Measurements from ENCODE around the gene LDLR.
"Not testable (repeated sequence)": the region's sequence is repeated elsewhere in the genome, so short reads cannot be mapped to it uniquely, and the experiment has no call there.

LDLR gene

DNA sequence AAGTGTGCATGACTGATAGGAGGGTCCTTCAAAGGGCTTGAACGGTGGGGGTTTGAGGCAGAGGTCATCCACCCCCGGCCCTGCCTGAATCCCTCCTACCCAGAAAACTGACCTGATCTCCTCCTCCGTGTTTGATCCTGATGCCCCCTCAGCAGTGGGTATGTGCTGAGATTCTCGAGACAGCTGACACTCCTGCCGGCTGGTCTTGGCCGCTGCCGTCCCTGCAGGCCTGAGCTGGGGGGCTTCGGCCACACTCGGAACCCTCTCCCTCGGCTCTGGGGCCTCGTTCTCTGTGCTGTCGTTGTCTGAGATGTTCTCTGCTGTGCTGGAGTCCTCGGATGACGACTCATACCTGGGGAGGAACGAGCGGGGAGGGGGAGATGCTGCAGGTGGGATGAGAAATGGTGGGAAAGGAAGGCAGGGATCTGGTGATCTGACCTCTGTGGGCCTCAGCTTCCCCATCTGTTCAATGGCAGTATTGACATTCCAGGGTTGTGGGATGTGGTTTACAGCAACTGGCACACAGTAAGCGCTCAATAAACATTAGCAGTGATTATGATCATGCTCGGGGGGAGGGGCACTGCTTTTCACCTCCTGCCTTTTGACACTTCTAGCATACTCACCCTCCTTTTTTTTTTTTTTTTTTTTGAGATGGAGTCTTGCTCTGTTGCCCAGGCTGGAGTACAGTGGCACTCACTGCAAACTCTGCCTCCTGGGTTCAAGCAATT lies 87.4 kb downstream of the LDLR start:
- no peak for DNase-seq

DNA sequence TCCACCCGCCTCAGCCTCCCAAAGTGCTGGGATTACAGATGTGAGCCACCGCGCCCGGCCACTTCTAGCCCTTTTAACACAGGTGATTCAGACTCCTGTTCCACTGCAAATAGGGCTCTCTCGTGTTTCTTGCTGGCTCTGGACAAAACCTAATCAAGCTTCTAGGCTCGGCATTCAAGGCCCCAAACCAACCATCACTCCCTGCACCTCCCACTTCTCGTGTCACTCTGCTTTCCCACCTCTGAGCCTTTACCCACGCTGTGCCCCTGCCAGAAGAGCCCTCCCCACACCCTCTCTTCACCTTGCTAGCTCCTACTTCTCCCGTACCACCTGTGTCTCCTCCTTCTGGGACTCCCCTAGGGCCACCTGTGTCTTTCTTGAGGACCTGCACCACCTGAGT lies 88.3 kb downstream of the LDLR start:
- no peak for DNase-seq

DNA sequence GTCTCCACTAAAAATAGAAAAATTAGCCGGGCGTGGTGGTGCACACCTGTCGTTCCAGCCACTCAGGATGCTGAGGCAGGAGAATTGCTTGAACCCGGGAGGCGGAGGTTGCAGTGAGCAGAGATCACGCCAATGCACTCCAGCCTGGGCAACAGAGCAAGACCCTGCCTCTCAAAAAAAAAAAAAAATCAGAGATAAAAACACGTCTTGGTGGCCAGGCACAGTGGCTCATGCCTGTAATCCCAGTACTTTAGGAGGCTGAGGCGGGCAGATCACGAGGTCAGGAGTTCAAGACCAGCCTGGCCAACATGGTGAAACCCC lies 89.8 kb downstream of the LDLR start:
- DNase-seq, result not testable (repeated sequence)

DNA sequence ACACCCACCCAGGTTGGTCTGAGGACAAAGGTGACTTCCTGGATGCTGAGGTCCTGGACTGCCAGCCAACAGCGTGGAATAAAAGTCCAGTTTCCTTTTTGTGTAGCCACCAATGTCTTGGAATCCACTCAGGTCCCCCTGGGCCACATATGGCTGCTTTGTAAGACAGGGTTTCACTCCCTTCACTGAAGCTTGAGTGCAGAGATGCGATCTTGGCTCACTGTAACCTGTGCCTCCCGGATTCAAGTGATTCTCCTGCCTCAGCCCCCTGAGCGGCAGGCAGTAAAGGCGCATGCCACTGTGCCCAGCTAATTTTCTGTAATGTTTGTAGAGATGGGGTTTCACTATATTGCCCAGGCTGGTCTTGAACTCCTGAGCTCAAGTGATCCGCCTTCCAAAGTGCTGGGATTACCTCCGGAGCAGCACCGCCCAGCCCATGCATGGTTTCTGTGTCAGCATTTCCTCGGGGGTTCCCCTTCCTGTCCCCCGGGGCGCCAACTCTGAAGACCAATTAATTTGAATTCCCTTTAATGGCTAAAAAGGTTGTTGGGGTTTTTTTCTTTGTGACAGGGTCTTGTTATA lies 90.5 kb downstream of the LDLR start:
- peak; percentile 59 to 63 for DNase-seq

DNA sequence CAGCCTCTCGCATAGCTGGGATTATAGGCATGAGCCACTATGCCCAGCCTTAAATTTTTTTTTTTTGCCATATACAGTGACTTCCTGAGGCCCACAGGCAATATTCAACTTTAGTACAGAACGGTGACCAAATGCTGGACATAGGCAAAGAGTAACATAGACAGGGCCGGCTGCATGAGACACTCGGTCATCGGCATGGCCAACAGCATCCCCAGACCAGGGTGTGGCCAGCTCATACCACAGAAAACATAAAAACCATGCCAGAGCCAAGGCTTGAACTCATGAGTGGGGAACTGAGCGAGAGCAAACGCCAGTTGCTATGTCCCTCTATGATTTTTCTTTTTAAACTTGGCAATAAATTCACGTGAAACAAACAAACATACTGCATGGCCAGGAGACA lies 91.1 kb downstream of the LDLR start:
- DNase-seq, result no peak

DNA sequence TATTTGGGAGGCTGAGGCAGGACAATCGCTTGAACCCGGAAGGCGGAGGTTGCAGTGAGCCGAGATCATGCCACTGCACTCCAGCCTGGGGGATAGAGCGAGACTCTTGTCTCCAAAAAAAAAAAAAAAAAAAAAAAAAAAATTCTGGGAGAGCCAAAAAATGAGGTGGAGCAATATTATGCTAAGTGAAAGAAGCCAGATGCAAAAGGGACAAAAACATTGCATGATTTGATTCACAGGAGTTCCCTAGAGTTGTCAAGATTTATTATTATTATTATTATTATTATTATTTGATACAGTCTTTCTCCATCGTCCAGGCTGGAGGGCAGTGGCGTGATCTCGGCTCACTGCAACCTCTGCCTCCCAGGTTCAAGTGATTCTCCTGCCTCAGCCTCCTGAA lies 91.7 kb downstream of the LDLR start:
- DNase-seq, result not testable (repeated sequence)

DNA sequence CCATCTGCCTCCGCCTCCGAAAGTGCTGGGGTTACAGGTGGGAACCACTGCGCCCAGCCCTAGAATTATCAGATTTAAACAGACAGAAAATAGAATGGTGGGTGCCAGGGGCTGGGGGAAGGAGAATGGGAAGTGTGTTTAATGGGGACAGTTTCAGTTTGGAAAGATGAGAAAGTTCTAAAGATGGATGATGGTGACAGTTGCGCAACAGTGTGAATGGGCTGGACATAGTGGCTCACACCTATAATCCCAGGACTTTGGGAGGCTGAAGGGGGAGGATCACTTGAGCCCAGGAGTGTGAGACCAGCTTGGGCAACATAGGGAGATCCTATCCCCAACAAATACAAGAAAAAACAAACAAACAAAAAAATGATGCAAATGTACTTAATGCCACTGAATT lies 92.2 kb downstream of the LDLR start:
- DNase-seq, result no peak

Measured in inflammatory macrophage treated with lipopolysaccharide for 1 hour (primary cell).